GM12878 (cell line): Measurements from ENCODE around the gene GJA5.

Source experiments
- CEBPB ChIP-seq, 2 experiments: fragments of 150-350 bp in 1 of 2; IDR thresholded peaks; 2 replicates each; pipeline ENCODE4 v1.6.1; 2012 to 2014; ENCODE audit warnings: low read depth in 2 of 2, low read length in 2 of 2, borderline replicate concordance in 1 of 2, inconsistent platforms in 1 of 2
- CTCF ChIP-seq, 3 experiments: IDR thresholded peaks in 2 of 3; conservative IDR thresholded peaks in 1 of 3; 2 replicates each; pipeline ENCODE4 v1.5.1; 2011; ENCODE audit warnings: low read depth in 3 of 3, low read length in 3 of 3, mild to moderate bottlenecking in 3 of 3, control low read depth in 2 of 3, moderate library complexity in 2 of 3, inconsistent platforms in 1 of 3, mixed read lengths in 1 of 3; ENCODE audit not compliant: control insufficient read depth in 2 of 3, insufficient read depth in 1 of 3; ENCODE audit errors: extremely low read depth in 1 of 3
- FOS ChIP-seq: IDR thresholded peaks from 3 replicates; pipeline ENCODE4 v1.6.1; 2011; ENCODE audit warnings: borderline replicate concordance; ENCODE audit not compliant: insufficient read length; ENCODE audit errors: extremely low read depth
- FOXM1 ChIP-seq: IDR thresholded peaks from 2 replicates; pipeline ENCODE4 v1.6.1; 2012; ENCODE audit warnings: low read depth, mild to moderate bottlenecking, inconsistent platforms, low read length, moderate library complexity
- PAX8 ChIP-seq: fragments of 450-650 bp; IDR thresholded peaks from 2 replicates; pipeline ENCODE4 v1.6.1; 2017; ENCODE audit warnings: mild to moderate bottlenecking, moderate library complexity
- POLR2A ChIP-seq: IDR thresholded peaks from 2 replicates; pipeline ENCODE4 v1.6.1; 2011; ENCODE audit warnings: low read depth, mild to moderate bottlenecking, low read length
- SKIL ChIP-seq: fragments of 450-650 bp; IDR thresholded peaks from 2 replicates; pipeline ENCODE4 v1.6.1; 2017; ENCODE audit warnings: mild to moderate bottlenecking, low read depth, inconsistent platforms; ENCODE audit not compliant: poor library complexity, severe bottlenecking

- no peak for TF ChIP-seq CTCF (IDR thresholded peaks at IDR 0.05 in 2 of 3, conservative IDR thresholded peaks at IDR 0.05 in 1 of 3; ENCODE audit: control insufficient read depth in 2 of 3, extremely low read depth in 1 of 3, insufficient read depth in 1 of 3, low read depth in 3 of 3, low read length in 3 of 3)
- no peak for TF ChIP-seq FOXM1
- TF ChIP-seq POLR2A: no peak
- no peak for TF ChIP-seq PAX8
- no peak for TF ChIP-seq FOS
- no peak for TF ChIP-seq CEBPB (IDR thresholded peaks at IDR 0.05; ENCODE audit: borderline replicate concordance in 1 of 2, low read depth in 2 of 2, low read length in 2 of 2)
- no peak for TF ChIP-seq SKIL
Observed at GRCh38 chr1:147794570-147794969, 34.2 kb upstream of the GJA5 start.
